ENCODE results near the gene TTR.

TTR gene

GRCh38 chr18:31581498-31582197, 10.0 kb upstream of the TTR start:
- DNase-seq, result no peak

GRCh38 chr18:31583185-31583854, 8.4 kb upstream of the TTR start:
- DNase-seq, result no peak

GRCh38 chr18:31585991-31586390, 5.7 kb upstream of the TTR start:
- DNase-seq, result no peak

GRCh38 chr18:31586616-31587015, 5.1 kb upstream of the TTR start:
- DNase-seq, result no peak

- DNase-seq, result no peak
These were observed 4.1 kb upstream of the TTR start for GRCh38 chr18:31587529-31587928.

GRCh38 chr18:31590570-31590969, 1.1 kb upstream of the TTR start:
- DNase-seq, result no peak

GRCh38 chr18:31591113-31591512, 564 bp upstream of the TTR start:
- no peak for DNase-seq

GRCh38 chr18:31592506-31593157, 955 bp downstream of the TTR start:
- no peak for DNase-seq

GRCh38 chr18:31595121-31595771, 3.6 kb downstream of the TTR start:
- no peak for DNase-seq

- no peak for DNase-seq
These were observed 4.6 kb downstream of the TTR start for GRCh38 chr18:31596081-31596872.

- no peak for DNase-seq
These were observed 6.5 kb downstream of the TTR start for GRCh38 chr18:31598021-31598805.

GRCh38 chr18:31603315-31603714, 11.6 kb downstream of the TTR start:
- DNase-seq, result no peak

- DNase-seq, result no peak
These were observed 14.6 kb downstream of the TTR start for GRCh38 chr18:31606265-31606664.

- DNase-seq, result no peak
These were observed 15.7 kb downstream of the TTR start for GRCh38 chr18:31607384-31607783.

GRCh38 chr18:31609886-31610285, 18.2 kb downstream of the TTR start:
- no peak for DNase-seq

- DNase-seq, result no peak
These were observed 18.9 kb downstream of the TTR start for GRCh38 chr18:31610286-31611205.

GRCh38 chr18:31611511-31611910, 19.8 kb downstream of the TTR start:
- DNase-seq, result no peak

GRCh38 chr18:31612124-31612523, 20.4 kb downstream of the TTR start:
- DNase-seq, result no peak

GRCh38 chr18:31614044-31614443, 22.4 kb downstream of the TTR start:
- no peak for DNase-seq

GRCh38 chr18:31616586-31616985, 24.9 kb downstream of the TTR start:
- DNase-seq, result no peak

Measured in DMS79 (cell line).